ENCODE data around the gene HOXB5. TPM values are rescaled to one million over a fixed set of nuclear protein-coding genes. Genes with fewer than 3 reads are reported as not detected.

Gene HOXB5
- total RNA-seq, 1 donor from 2014 or later = not detected

- H3K27me3 Mint-ChIP-seq (ENCODE audit: low read depth, unreplicated experiment) = peaks cover 91% of the 10 kb centered on the region
- H3K4me1 Mint-ChIP-seq (ENCODE audit: low read depth, unreplicated experiment) = no peaks in the 10 kb centered on the region
- DNase-seq (ENCODE audit: low read depth) = no peak
- H3K79me2 ChIP-seq (ENCODE audit: insufficient read depth, low read length) = peaks cover 20% of the 10 kb centered on the region
- no peaks in the 10 kb centered on the region for H3K9me3 ChIP-seq (ENCODE audit: insufficient read depth, low read depth, low read length)
- H3K9ac ChIP-seq (ENCODE audit: low read length) = peak overlapping the region; percentile 43
- no peak overlapping the region for H3K4me3 Mint-ChIP-seq (ENCODE audit: unreplicated experiment)
- TF ChIP-seq EZH2 (IDR thresholded peaks at IDR 0.05; ENCODE audit: insufficient read depth, low read length) = peak; percentile 59
- TF ChIP-seq, protein P1, sequence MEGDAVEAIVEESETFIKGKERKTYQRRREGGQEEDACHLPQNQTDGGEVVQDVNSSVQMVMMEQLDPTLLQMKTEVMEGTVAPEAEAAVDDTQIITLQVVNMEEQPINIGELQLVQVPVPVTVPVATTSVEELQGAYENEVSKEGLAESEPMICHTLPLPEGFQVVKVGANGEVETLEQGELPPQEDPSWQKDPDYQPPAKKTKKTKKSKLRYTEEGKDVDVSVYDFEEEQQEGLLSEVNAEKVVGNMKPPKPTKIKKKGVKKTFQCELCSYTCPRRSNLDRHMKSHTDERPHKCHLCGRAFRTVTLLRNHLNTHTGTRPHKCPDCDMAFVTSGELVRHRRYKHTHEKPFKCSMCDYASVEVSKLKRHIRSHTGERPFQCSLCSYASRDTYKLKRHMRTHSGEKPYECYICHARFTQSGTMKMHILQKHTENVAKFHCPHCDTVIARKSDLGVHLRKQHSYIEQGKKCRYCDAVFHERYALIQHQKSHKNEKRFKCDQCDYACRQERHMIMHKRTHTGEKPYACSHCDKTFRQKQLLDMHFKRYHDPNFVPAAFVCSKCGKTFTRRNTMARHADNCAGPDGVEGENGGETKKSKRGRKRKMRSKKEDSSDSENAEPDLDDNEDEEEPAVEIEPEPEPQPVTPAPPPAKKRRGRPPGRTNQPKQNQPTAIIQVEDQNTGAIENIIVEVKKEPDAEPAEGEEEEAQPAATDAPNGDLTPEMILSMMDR (IDR thresholded peaks at IDR 0.05; ENCODE audit: insufficient read depth, low read depth, low read length) = no peak
- peak overlapping the region; percentile 92 for H3K4me2 ChIP-seq (ENCODE audit: low read length)
- peak overlapping the region; percentile 31 for H3K27ac ChIP-seq (ENCODE audit: low read depth, low read length)
- peaks cover 78% of the 10 kb centered on the region for H3K27me3 ChIP-seq (ENCODE audit: insufficient read depth, low read length)
- peak overlapping the region; percentile 37 for H2AFZ ChIP-seq (ENCODE audit: low read depth, low read length)
- peaks cover 11% of the 10 kb centered on the region for H4K20me1 ChIP-seq (ENCODE audit: insufficient read depth, low read length)
- H3K4me1 ChIP-seq (ENCODE audit: insufficient read depth, low read length) = peaks cover 18% of the 10 kb centered on the region
- H3K36me3 ChIP-seq (ENCODE audit: insufficient read depth, low read length) = no peaks in the 10 kb centered on the region
- peaks cover 39% of the 10 kb centered on the region for H3K9me3 Mint-ChIP-seq (ENCODE audit: unreplicated experiment)
- FAIRE-seq = no peak
- H3K36me3 Mint-ChIP-seq (ENCODE audit: low read depth, unreplicated experiment) = no peaks in the 10 kb centered on the region
- no peak overlapping the region for H3K4me3 ChIP-seq (ENCODE audit: insufficient read depth, low read depth, low read length)
- H3K27ac Mint-ChIP-seq (ENCODE audit: unreplicated experiment) = no peak overlapping the region
Measured at GRCh38 chr17:48594538-48595277, 1.1 kb upstream of the HOXB5 start.

DNA sequence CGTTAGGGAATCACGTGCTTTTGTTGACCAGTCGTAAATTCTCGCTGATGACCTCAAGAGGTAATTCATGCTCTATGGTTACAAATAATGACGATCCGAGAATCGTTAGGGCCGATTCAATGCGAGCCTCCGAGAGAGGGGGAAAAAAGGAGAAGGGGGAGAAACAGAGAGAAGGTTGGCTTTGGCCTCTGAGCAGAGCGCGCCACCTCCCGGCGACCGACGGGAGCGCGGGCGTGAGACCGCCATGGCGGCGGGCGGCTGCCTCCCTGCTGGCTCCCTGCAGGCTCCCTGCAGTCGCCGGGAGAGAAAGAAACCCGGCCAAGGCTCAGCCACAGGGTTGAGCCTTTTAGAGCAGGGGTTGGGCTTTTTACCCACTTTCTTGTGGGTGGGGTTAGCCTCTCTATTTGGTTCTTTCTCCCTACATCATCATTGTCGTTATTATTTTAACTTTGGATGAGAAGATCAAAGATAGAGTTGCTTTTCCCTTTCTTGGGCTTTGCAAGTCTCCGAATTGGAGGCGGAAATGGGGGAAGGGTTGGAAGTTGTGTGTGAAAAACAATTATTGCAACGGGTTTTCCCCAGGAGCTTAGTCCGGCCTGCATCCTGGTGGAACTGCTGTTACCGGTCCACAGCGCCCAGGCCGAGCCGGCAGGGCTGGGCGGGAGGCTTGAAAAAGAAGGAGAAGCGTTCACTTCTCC lies 410 bp upstream of the HOXB5 start:
- Histone ChIP-seq H3K79me2 (ENCODE audit: insufficient read depth, low read length) (peaks cover 20% of the 10 kb centered on the region), H3K4me2 (ENCODE audit: low read length) (peak overlapping the region; percentile 92), H3K27me3 (ENCODE audit: insufficient read depth, low read length) (peaks cover 78% of the 10 kb centered on the region), H2AFZ (ENCODE audit: low read depth, low read length) (peak overlapping the region; percentile 37), H3K9me3 (ENCODE audit: insufficient read depth, low read depth, low read length) (no peaks in the 10 kb centered on the region), H3K36me3 (ENCODE audit: insufficient read depth, low read length) (no peaks in the 10 kb centered on the region), H3K9ac (ENCODE audit: low read length) (peak overlapping the region; percentile 84), H3K4me1 (ENCODE audit: insufficient read depth, low read length) (peaks cover 18% of the 10 kb centered on the region), H3K27ac (ENCODE audit: low read depth, low read length) (peak overlapping the region; percentile 31), H4K20me1 (ENCODE audit: insufficient read depth, low read length) (peaks cover 4% of the 10 kb centered on the region), H3K4me3 (ENCODE audit: insufficient read depth, low read depth, low read length) (no peak overlapping the region)
- peak; percentile 83 for DNase-seq (ENCODE audit: low read depth)
- no peak overlapping the region for H3K4me3 Mint-ChIP-seq (ENCODE audit: unreplicated experiment)
- FAIRE-seq = peak; percentile 55
- H3K27me3 Mint-ChIP-seq (ENCODE audit: low read depth, unreplicated experiment) = peaks cover 91% of the 10 kb centered on the region
- H3K4me1 Mint-ChIP-seq (ENCODE audit: low read depth, unreplicated experiment) = no peaks in the 10 kb centered on the region
- no peak for TF ChIP-seq EZH2 (IDR thresholded peaks at IDR 0.05; ENCODE audit: insufficient read depth, low read length)
- TF ChIP-seq, protein P1 (IDR thresholded peaks at IDR 0.05; ENCODE audit: insufficient read depth, low read depth, low read length) = peak; percentile 70
- H3K36me3 Mint-ChIP-seq (ENCODE audit: low read depth, unreplicated experiment) = no peaks in the 10 kb centered on the region
- H3K9me3 Mint-ChIP-seq (ENCODE audit: unreplicated experiment) = peaks cover 35% of the 10 kb centered on the region
- H3K27ac Mint-ChIP-seq (ENCODE audit: unreplicated experiment) = peak overlapping the region; percentile 18
